Measurements from ENCODE around the gene FBXO31.

DNA sequence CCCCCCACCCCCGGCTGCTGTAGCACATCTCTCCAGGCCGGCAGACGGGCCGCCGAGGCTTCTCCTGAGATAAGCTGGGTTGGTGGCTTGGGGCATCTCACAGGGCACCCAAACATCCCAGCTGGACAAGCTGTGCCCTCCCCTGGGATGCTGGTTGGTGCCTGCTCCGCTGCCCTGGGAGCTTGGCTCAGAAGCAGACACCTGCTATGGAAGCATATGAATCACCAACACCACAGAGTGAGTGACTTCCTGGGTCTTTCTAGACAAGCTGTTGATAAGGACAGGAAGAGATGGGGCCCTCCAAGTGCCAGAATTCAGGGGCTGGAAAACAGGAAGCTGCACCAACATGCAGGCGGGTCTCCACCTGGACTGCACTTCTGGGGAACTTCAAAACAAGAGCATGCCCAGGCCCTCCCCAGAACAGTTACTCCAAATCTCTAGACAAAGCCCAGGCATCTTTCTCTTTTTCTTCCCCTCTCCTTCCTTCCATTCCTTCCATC, 80.1 kb downstream of the FBXO31 start:
- TF ChIP-seq, protein P1, sequence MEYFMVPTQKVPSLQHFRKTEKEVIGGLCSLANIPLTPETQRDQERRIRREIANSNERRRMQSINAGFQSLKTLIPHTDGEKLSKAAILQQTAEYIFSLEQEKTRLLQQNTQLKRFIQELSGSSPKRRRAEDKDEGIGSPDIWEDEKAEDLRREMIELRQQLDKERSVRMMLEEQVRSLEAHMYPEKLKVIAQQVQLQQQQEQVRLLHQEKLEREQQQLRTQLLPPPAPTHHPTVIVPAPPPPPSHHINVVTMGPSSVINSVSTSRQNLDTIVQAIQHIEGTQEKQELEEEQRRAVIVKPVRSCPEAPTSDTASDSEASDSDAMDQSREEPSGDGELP (IDR thresholded peaks at IDR 0.05; ENCODE audit: borderline replicate concordance, low read depth): no peak
- TF ChIP-seq, protein P2, sequence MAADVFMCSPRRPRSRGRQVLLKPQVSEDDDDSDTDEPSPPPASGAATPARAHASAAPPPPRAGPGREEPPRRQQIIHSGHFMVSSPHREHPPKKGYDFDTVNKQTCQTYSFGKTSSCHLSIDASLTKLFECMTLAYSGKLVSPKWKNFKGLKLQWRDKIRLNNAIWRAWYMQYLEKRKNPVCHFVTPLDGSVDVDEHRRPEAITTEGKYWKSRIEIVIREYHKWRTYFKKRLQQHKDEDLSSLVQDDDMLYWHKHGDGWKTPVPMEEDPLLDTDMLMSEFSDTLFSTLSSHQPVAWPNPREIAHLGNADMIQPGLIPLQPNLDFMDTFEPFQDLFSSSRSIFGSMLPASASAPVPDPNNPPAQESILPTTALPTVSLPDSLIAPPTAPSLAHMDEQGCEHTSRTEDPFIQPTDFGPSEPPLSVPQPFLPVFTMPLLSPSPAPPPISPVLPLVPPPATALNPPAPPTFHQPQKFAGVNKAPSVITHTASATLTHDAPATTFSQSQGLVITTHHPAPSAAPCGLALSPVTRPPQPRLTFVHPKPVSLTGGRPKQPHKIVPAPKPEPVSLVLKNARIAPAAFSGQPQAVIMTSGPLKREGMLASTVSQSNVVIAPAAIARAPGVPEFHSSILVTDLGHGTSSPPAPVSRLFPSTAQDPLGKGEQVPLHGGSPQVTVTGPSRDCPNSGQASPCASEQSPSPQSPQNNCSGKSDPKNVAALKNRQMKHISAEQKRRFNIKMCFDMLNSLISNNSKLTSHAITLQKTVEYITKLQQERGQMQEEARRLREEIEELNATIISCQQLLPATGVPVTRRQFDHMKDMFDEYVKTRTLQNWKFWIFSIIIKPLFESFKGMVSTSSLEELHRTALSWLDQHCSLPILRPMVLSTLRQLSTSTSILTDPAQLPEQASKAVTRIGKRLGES (CRISPR knock-in tag; IDR thresholded peaks at IDR 0.05; ENCODE audit: borderline replicate concordance): no peak
- TF ChIP-seq, protein P3, sequence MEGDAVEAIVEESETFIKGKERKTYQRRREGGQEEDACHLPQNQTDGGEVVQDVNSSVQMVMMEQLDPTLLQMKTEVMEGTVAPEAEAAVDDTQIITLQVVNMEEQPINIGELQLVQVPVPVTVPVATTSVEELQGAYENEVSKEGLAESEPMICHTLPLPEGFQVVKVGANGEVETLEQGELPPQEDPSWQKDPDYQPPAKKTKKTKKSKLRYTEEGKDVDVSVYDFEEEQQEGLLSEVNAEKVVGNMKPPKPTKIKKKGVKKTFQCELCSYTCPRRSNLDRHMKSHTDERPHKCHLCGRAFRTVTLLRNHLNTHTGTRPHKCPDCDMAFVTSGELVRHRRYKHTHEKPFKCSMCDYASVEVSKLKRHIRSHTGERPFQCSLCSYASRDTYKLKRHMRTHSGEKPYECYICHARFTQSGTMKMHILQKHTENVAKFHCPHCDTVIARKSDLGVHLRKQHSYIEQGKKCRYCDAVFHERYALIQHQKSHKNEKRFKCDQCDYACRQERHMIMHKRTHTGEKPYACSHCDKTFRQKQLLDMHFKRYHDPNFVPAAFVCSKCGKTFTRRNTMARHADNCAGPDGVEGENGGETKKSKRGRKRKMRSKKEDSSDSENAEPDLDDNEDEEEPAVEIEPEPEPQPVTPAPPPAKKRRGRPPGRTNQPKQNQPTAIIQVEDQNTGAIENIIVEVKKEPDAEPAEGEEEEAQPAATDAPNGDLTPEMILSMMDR (CRISPR knock-in tag; IDR thresholded peaks at IDR 0.05): no peak
- TF ChIP-seq ZNF367 (CRISPR knock-in tag; IDR thresholded peaks at IDR 0.05; ENCODE audit: borderline replicate concordance): no peak

Data from HepG2 (cell line).